B cell (primary cell): ENCODE results near the gene ATAD3A. TPM values are rescaled to one million over a fixed set of nuclear protein-coding genes. Genes with fewer than 3 reads are reported as not detected.
"Not testable (repeated sequence)": the region's sequence is repeated elsewhere in the genome, so short reads cannot be mapped to it uniquely, and the experiment has no call there.

Experiments used
- ATAC-seq: fragments of 200-7000 bp; cut with Tn5 transposase; one replicate; pipeline ENCODE4 v1.10.0; 2021; ENCODE audit warnings: low read depth, mild to moderate bottlenecking, moderate number of reproducible peaks, moderate library complexity
- CTCF ChIA-PET: fragments of 350-600 bp; sonication (Branson Sonifier 250); formaldehyde crosslinking; loops from one replicate; lab custom pipeline; 2021; ENCODE audit warnings: antibody characterized with exemption, inconsistent platforms; lab: Charles Lee
- POLR2A ChIA-PET: fragments of 350-600 bp; sonication (Branson Sonifier 250); formaldehyde crosslinking; loops from one replicate; lab custom pipeline; 2021; ENCODE audit warnings: antibody characterized with exemption; lab: Charles Lee
- DNase-seq: peaks from one replicate; pipeline ENCODE4 v3.0.0; 2013
- H2AFZ ChIP-seq: 2 replicates; pipeline ENCODE4 v1.6.1; 2012; ENCODE audit warnings: mild to moderate bottlenecking, low read depth, low read length; ENCODE audit not compliant: insufficient read depth, poor library complexity, severe bottlenecking
- H3K27ac ChIP-seq, 2 donors: 1 replicate in 1 of 2; 2 replicates in 1 of 2; pipeline ENCODE4 v1.5.1; 2012 to 2013; ENCODE audit warnings: low read length in 2 of 2, mild to moderate bottlenecking in 2 of 2, moderate library complexity in 1 of 2
- H3K27me3 ChIP-seq, 4 experiments: fragments of 200-600 bp in 1 of 4; sonication (generic) in 1 of 4; replicated peaks in 1 of 4; 1 replicate in 2 of 4; 2 replicates in 2 of 4; pipeline versions ENCODE4 v1.6.1 to v1.7.0; 2013 to 2016; ENCODE audit warnings: low read length in 3 of 4, mild to moderate bottlenecking in 2 of 4, mixed read lengths in 1 of 4, moderate library complexity in 1 of 4; ENCODE audit not compliant: insufficient read depth in 4 of 4, control insufficient read depth in 3 of 4; ENCODE audit errors: control extremely low read depth in 1 of 4
- H3K36me3 ChIP-seq, 2 experiments: replicated peaks in 1 of 2; 1 replicate in 1 of 2; 2 replicates in 1 of 2; pipeline versions ENCODE4 v1.6.1 to v1.7.1; 2013; ENCODE audit warnings: low read length in 1 of 2; ENCODE audit not compliant: insufficient read depth in 2 of 2, control insufficient read depth in 1 of 2; ENCODE audit errors: control extremely low read depth in 1 of 2, extremely low read depth in 1 of 2
- H3K4me1 ChIP-seq, 2 donors: fragments of 200-600 bp in 1 of 2; sonication (generic) in 1 of 2; 1 replicate in 1 of 2; 2 replicates in 1 of 2; pipeline versions ENCODE4 v1.5.1 to v1.6.1; 2013 to 2017; ENCODE audit warnings: low read length in 2 of 2; ENCODE audit not compliant: control insufficient read depth in 2 of 2, insufficient read depth in 2 of 2
- H3K4me2 ChIP-seq: replicated peaks from 2 replicates; pipeline ENCODE3; 2012; ENCODE audit warnings: mild to moderate bottlenecking, low read depth, low read length; ENCODE audit not compliant: poor library complexity, severe bottlenecking
- H3K4me3 ChIP-seq, 5 experiments: fragments of 200-600 bp in 1 of 5; sonication (generic) in 1 of 5; 1 replicate in 3 of 5; 2 replicates in 2 of 5; pipeline versions ENCODE4 v1.5.1 to v1.7.0; 2011 to 2016; ENCODE audit warnings: low read length in 4 of 5, mild to moderate bottlenecking in 4 of 5, low read depth in 2 of 5, control low read depth in 1 of 5, moderate library complexity in 1 of 5; ENCODE audit not compliant: insufficient read depth in 1 of 5; ENCODE audit errors: control extremely low read depth in 1 of 5, extremely low read depth in 1 of 5
- H3K79me2 ChIP-seq: fragments of 200-600 bp; sonication (generic); one replicate; pipeline ENCODE4 v1.6.0; 2016; ENCODE audit warnings: low read length; ENCODE audit not compliant: control insufficient read depth, insufficient read depth
- H3K9ac ChIP-seq: fragments of 200-600 bp; sonication (generic); 2 replicates; pipeline ENCODE4 v1.6.1; 2017; ENCODE audit warnings: mild to moderate bottlenecking, low read length, moderate library complexity
- H3K9me3 ChIP-seq, 3 donors: one replicate each; pipeline versions ENCODE4 v1.6.1 to v1.7.1; 2013; ENCODE audit warnings: low read length in 2 of 3; ENCODE audit not compliant: control insufficient read depth in 2 of 3, insufficient read depth in 1 of 3; ENCODE audit errors: control extremely low read depth in 1 of 3
- H4K20me1 ChIP-seq: 2 replicates; pipeline ENCODE4 v1.6.0; 2012; ENCODE audit warnings: mild to moderate bottlenecking, low read length; ENCODE audit not compliant: insufficient read depth, control insufficient read depth, poor library complexity, severe bottlenecking
- H3K27ac Mint-ChIP-seq: one replicate; pipeline ENCODE4 v1.8.0; 2021; ENCODE audit warnings: mixed read lengths
- H3K27me3 Mint-ChIP-seq: one replicate; pipeline ENCODE4 v1.8.0; 2021; ENCODE audit warnings: mixed read lengths
- H3K4me1 Mint-ChIP-seq: one replicate; pipeline ENCODE4 v1.8.0; 2021; ENCODE audit warnings: mixed read lengths
- H3K4me3 Mint-ChIP-seq: one replicate; pipeline ENCODE4 v1.8.0; 2021; ENCODE audit warnings: mixed read lengths
- H3K9me3 Mint-ChIP-seq: one replicate; pipeline ENCODE4 v1.8.0; 2022; ENCODE audit warnings: mixed read lengths; ENCODE audit not compliant: insufficient read depth
- EZH2 ChIP-seq: IDR thresholded peaks from 2 replicates; pipeline ENCODE4 v1.6.1; 2012; ENCODE audit warnings: borderline replicate concordance, low read depth, mild to moderate bottlenecking, moderate library complexity, low read length; ENCODE audit not compliant: insufficient read depth, poor library complexity, severe bottlenecking
- WGBS: methylation state at CpG from one replicate; pipeline ENCODE4 v1.1.5; 2013; ENCODE audit warnings: missing lambda C conversion rate; ENCODE audit not compliant: insufficient coverage; 5-methylcytosine and 5-hydroxymethylcytosine counted together
- intact Hi-C: fragments of 100-400 bp; cut with micrococcal nuclease; formaldehyde crosslinking; loops from one replicate; pipeline ENCODE4 v1.10.0; 2022
- polyA plus RNA-seq: library from polyadenylated mRNA; depleted of rRNA; stranded (reverse); fragments of >200 nt; gene quantifications from 2 replicates; pipeline ENCODE4 v1.2.3, GENCODE V29; 2012
- total RNA-seq, 2 donors: library from RNA; stranded (reverse); fragments of 120-200 nt in 1 of 2; gene quantifications; 1 replicate in 1 of 2; 2 replicates in 1 of 2; pipeline versions ENCODE4 v1.2.3 to v1.2.4, GENCODE V29; 2013 to 2022
- TF ChIP-seq, protein P1 (sequence below): fragments of 200-600 bp; IDR thresholded peaks from one replicate; pipeline ENCODE4 v1.8.0; 2022; ENCODE audit warnings: antibody characterized with exemption, mild to moderate bottlenecking

Gene ATAD3A
- total and polyA plus RNA-seq, 2 donors (not counting 1 experiment from before 2014, with no cell fraction given), result 17.5 to 17.8 TPM

DNA sequence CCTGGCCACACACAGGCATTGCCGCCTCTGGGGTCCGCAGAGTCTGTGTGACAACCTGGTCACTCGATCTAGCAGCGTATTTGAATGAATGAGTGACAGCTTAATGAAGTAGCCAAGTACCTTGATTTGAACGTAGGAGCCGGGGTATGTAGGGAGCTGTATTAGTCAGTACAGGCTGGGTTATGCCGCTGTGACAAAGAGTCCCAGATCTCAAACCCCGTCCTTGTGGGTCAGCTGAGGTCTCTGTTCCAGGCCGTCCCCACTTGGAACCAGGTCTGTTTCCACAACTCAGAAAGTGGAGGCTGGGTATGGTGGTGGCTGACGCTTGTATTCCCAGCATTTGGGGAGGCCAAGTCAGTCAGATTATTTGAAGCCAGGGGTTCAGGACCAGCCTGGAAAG lies 20.4 kb upstream of the ATAD3A start:
- no peaks in the 10 kb centered on the region for H3K27me3 Mint-ChIP-seq
- DNase-seq (no peak), ATAC-seq (no peak)
- H3K4me2 ChIP-seq, result no peak overlapping the region
- H3K27ac ChIP-seq, result no peak overlapping the region
- TF ChIP-seq, protein P1, sequence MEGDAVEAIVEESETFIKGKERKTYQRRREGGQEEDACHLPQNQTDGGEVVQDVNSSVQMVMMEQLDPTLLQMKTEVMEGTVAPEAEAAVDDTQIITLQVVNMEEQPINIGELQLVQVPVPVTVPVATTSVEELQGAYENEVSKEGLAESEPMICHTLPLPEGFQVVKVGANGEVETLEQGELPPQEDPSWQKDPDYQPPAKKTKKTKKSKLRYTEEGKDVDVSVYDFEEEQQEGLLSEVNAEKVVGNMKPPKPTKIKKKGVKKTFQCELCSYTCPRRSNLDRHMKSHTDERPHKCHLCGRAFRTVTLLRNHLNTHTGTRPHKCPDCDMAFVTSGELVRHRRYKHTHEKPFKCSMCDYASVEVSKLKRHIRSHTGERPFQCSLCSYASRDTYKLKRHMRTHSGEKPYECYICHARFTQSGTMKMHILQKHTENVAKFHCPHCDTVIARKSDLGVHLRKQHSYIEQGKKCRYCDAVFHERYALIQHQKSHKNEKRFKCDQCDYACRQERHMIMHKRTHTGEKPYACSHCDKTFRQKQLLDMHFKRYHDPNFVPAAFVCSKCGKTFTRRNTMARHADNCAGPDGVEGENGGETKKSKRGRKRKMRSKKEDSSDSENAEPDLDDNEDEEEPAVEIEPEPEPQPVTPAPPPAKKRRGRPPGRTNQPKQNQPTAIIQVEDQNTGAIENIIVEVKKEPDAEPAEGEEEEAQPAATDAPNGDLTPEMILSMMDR, result no peak
- TF ChIP-seq EZH2, result no peak
- no peak overlapping the region for H3K4me3 ChIP-seq
- H3K27me3 ChIP-seq, result no peaks in the 10 kb centered on the region
- H3K4me1 ChIP-seq, result no peaks in the 10 kb centered on the region
- H3K27ac Mint-ChIP-seq, result no peak overlapping the region
- H3K9me3 Mint-ChIP-seq, result peaks cover 4% of the 10 kb centered on the region
- intact Hi-C loops, result no loop called here
- WGBS, result 99% methylated on average over 10 of the region's 10 CpGs
- no peak overlapping the region for H3K9ac ChIP-seq
- H2AFZ ChIP-seq, result no peak overlapping the region
- no peaks in the 10 kb centered on the region for H4K20me1 ChIP-seq
- peaks cover 0 to 25% (median 1%) of the 10 kb centered on the region in 3 donors for H3K9me3 ChIP-seq
- H3K4me3 Mint-ChIP-seq, result no peak overlapping the region
- ChIA-PET CTCF (no interaction called here), POLR2A (no interaction called here)
- H3K4me1 Mint-ChIP-seq, result no peaks in the 10 kb centered on the region
- H3K79me2 ChIP-seq, result no peaks in the 10 kb centered on the region
- peaks cover 3 to 24% of the 10 kb centered on the region in 2 experiments for H3K36me3 ChIP-seq

DNA sequence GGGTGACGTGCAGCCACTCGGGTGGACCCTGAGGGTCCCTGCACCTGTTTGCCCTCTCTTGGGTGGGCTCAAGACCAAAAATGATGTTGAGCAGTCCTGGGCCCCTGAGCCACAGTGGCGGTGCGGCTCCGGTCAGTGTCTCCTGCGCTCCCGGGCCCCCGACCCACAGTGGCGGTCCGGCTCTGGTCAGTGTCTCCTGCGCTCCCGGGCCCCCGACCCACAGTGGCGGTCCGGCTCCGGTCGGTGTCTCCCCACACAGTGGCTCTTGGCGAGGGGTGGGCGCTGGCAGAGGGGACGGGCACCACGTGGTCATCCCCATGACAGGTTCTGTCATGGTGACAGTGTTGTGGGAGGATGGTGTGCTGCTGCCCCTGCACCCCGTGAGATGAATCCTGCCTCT lies 17.7 kb upstream of the ATAD3A start:
- intact Hi-C loops, CTCF ChIA-PET, H3K27ac Mint-ChIP-seq, H3K27ac ChIP-seq, H3K9ac ChIP-seq, H3K4me1 ChIP-seq, H4K20me1 ChIP-seq, H3K79me2 ChIP-seq, H3K4me1 Mint-ChIP-seq, POLR2A ChIA-PET, ATAC-seq, H3K9me3 Mint-ChIP-seq, H3K4me3 ChIP-seq, H3K27me3 ChIP-seq, H2AFZ ChIP-seq, DNase-seq, H3K4me2 ChIP-seq, H3K4me3 Mint-ChIP-seq, H3K27me3 Mint-ChIP-seq: not testable (repeated sequence)
- Histone ChIP-seq H3K9me3 (peaks cover 0 to 25% (median 1%) of the 10 kb centered on the region in 3 donors), H3K36me3 (peaks cover 3 to 11% of the 10 kb centered on the region in 2 experiments)
- 90% methylated on average over 15 of the region's 22 CpGs for WGBS

DNA sequence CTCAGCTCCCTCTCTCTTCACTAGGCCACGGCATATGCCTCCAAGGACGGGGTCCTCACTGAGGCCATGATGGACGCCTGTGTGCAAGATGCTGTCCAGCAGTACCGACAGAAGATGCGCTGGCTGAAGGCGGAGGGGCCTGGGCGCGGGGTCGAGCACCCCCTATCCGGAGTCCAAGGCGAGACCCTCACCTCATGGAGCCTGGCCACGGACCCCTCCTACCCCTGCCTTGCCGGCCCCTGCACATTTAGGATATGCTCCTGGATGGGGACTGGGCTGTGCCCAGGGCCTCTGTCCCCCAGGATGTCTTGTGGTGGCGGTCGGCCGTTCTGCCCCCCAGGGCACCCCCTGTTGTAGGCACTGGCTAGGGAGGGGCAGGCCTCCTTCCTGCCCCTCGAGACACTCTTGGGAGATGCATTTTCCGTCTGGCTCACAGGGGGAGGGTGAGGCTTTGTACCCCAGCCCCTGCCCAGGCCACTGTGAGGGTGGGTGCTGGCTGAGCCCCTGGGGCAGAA lies 16.4 kb upstream of the ATAD3A start:
- H3K9me3 ChIP-seq, result peaks cover 0 to 25% (median 1%) of the 10 kb centered on the region in 3 donors
- H3K27ac Mint-ChIP-seq, POLR2A ChIA-PET, H3K4me1 ChIP-seq, H3K27ac ChIP-seq, H3K36me3 ChIP-seq, H2AFZ ChIP-seq, H3K9ac ChIP-seq, ATAC-seq, H3K27me3 ChIP-seq, intact Hi-C loops, H3K4me1 Mint-ChIP-seq, H3K79me2 ChIP-seq, H4K20me1 ChIP-seq, H3K4me3 Mint-ChIP-seq, DNase-seq, H3K27me3 Mint-ChIP-seq, H3K9me3 Mint-ChIP-seq, H3K4me3 ChIP-seq, H3K4me2 ChIP-seq, CTCF ChIA-PET: not testable (repeated sequence)
- 97% methylated on average over 5 of the region's 18 CpGs for WGBS
